GM12878 (cell line): ENCODE data around the gene SYNGR2. TPM values are rescaled to one million over a fixed set of nuclear protein-coding genes. Genes with fewer than 3 reads are reported as not detected.

Source experiments
- ATF7 ChIP-seq: fragments of 450-650 bp; IDR thresholded peaks from 2 replicates; pipeline ENCODE4 v1.6.1; 2016; ENCODE audit warnings: low read depth, mild to moderate bottlenecking
- CEBPZ ChIP-seq: fragments of 150-350 bp; IDR thresholded peaks from 2 replicates; pipeline ENCODE4 v1.6.1; 2016; ENCODE audit warnings: low read depth, low read length
- CHD4 ChIP-seq: fragments of 200-600 bp; sonication (generic); IDR thresholded peaks from 2 replicates; pipeline ENCODE4 v1.6.1; 2016; ENCODE audit warnings: mild to moderate bottlenecking
- E2F8 ChIP-seq: fragments of 450-650 bp; IDR thresholded peaks from 2 replicates; pipeline ENCODE4 v1.6.1; 2018; ENCODE audit warnings: mild to moderate bottlenecking, low read depth, moderate library complexity; ENCODE audit not compliant: partially characterized antibody
- EP300 ChIP-seq, 2 experiments: fragments of 150-350 bp in 1 of 2; IDR thresholded peaks; 2 replicates each; pipeline ENCODE4 v1.6.1; 2011 to 2012; ENCODE audit warnings: low read depth in 2 of 2, low read length in 2 of 2, borderline replicate concordance in 1 of 2, improper control_type of control experiment in 1 of 2, inconsistent platforms in 1 of 2; ENCODE audit not compliant: control insufficient read depth in 1 of 2
- FOXK2 ChIP-seq: fragments of 450-650 bp; IDR thresholded peaks from 2 replicates; pipeline ENCODE4 v1.6.1; 2017; ENCODE audit warnings: mild to moderate bottlenecking, moderate library complexity
- GATAD2B ChIP-seq: fragments of 450-650 bp; conservative IDR thresholded peaks from 2 replicates; pipeline ENCODE4 v1.6.1; 2017; ENCODE audit warnings: low read depth, mild to moderate bottlenecking, moderate library complexity
- HDAC6 ChIP-seq: fragments of 200-600 bp; sonication (generic); IDR thresholded peaks from one replicate; pipeline ENCODE4 v1.8.0; 2017; ENCODE audit warnings: antibody characterized with exemption; ENCODE audit not compliant: unreplicated experiment
- KLF5 ChIP-seq: fragments of 450-650 bp; IDR thresholded peaks from 2 replicates; pipeline ENCODE4 v1.6.1; 2014; ENCODE audit warnings: mild to moderate bottlenecking; ENCODE audit not compliant: partially characterized antibody
- MAX ChIP-seq: IDR thresholded peaks from 2 replicates; pipeline ENCODE4 v1.6.1; 2012; ENCODE audit warnings: low read depth, low read length, improper control_type of control experiment
- MTA3 ChIP-seq: IDR thresholded peaks from 2 replicates; pipeline ENCODE4 v1.6.1; 2012; ENCODE audit warnings: low read length, inconsistent platforms, borderline replicate concordance
- PAX5 ChIP-seq: IDR thresholded peaks from 2 replicates; pipeline ENCODE4 v1.6.1; 2011; ENCODE audit warnings: low read depth, low read length, borderline replicate concordance
- RCOR1 ChIP-seq: conservative IDR thresholded peaks from 2 replicates; pipeline ENCODE4 v1.6.1; 2012; ENCODE audit warnings: low read depth, low read length, improper control_type of control experiment
- SIN3A ChIP-seq: IDR thresholded peaks from 2 replicates; pipeline ENCODE4 v1.6.1; 2012; ENCODE audit warnings: low read depth, low read length, improper control_type of control experiment
- SMC3 ChIP-seq: IDR thresholded peaks from 2 replicates; pipeline ENCODE4 v1.6.1; 2011; ENCODE audit warnings: low read length, improper control_type of control experiment, borderline replicate concordance
- SUPT20H ChIP-seq: IDR thresholded peaks from 2 replicates; pipeline ENCODE4 v1.6.1; 2011; ENCODE audit warnings: low read depth, mild to moderate bottlenecking, low read length, moderate library complexity, borderline replicate concordance; ENCODE audit not compliant: control insufficient read depth
- SUZ12 ChIP-seq: fragments of 200-600 bp; sonication (generic); IDR thresholded peaks from one replicate; pipeline ENCODE4 v1.6.1; 2018; ENCODE audit warnings: antibody characterized with exemption, mild to moderate bottlenecking; ENCODE audit not compliant: unreplicated experiment
- TBL1XR1 ChIP-seq: IDR thresholded peaks from 2 replicates; pipeline ENCODE4 v1.6.1; 2012; ENCODE audit warnings: low read depth, low read length, improper control_type of control experiment
- USF1 ChIP-seq: IDR thresholded peaks from 2 replicates; pipeline ENCODE4 v1.6.1; 2011; ENCODE audit warnings: borderline replicate concordance, low read depth, mild to moderate bottlenecking, moderate library complexity, mixed read lengths, low read length; ENCODE audit not compliant: insufficient read depth; ENCODE audit errors: extremely low read length
- ZBED1 ChIP-seq: IDR thresholded peaks from 2 replicates; pipeline ENCODE4 v1.6.1; 2016; ENCODE audit warnings: borderline replicate concordance
- ZNF217 ChIP-seq: fragments of 450-650 bp; IDR thresholded peaks from 2 replicates; pipeline ENCODE4 v1.6.1; 2017; ENCODE audit warnings: antibody characterized with exemption, mild to moderate bottlenecking
- ZNF24 ChIP-seq: fragments of 450-650 bp; IDR thresholded peaks from 2 replicates; pipeline ENCODE4 v1.6.1; 2017; ENCODE audit warnings: antibody characterized with exemption, mild to moderate bottlenecking
- ZNF274 ChIP-seq: IDR thresholded peaks from one replicate; pipeline ENCODE4 v1.8.0; 2011; ENCODE audit not compliant: insufficient read length, insufficient read depth
- polyA plus RNA-seq, 11 experiments: library from polyadenylated mRNA; depleted of rRNA in 4 of 11; unstranded in 6 of 11; stranded (reverse) in 5 of 11; fragments of >200 nt; fragmentation: Nextera tagmentation in 4 of 11; fragmentation: Illumina TruSeq in 1 of 11; extraction: Ambion mirVana in 4 of 11; extraction: Trizol in 1 of 11; gene quantifications; 1 replicate in 1 of 11; 2 replicates in 10 of 11; pipeline versions ENCODE4 v1.2.1 to v1.2.3, GENCODE V29; 2011 to 2016; ENCODE audit warnings: inconsistent platforms in 2 of 11, missing spikeins in 2 of 11, low read depth in 1 of 11
- total RNA-seq, 4 experiments: library from RNA; depleted of rRNA in 3 of 4; stranded (reverse); fragments of >200 nt in 3 of 4; fragmentation: Illumina TruSeq in 1 of 4; extraction: Trizol in 1 of 4; gene quantifications; 2 replicates each; pipeline versions ENCODE4 v1.2.1 to v1.2.3, GENCODE V29; 2013 to 2021

SYNGR2 gene
- total and polyA plus RNA-seq, 10 of the 15 experiments (the other 5 are each of a cell fraction or from before 2014, with no cell fraction given) = 4.4 to 529 (median 261) TPM

GRCh38 chr17:78186692-78187595 is 18.6 kb downstream of the SYNGR2 start, which contains the start of the genes AFMID and TK1 (continued):
- no peak for TF ChIP-seq USF1
- TF ChIP-seq MAX = peak; percentile 91
- peak; percentile 41 for TF ChIP-seq HDAC6
- TF ChIP-seq PAX5 = no peak
- no peak for TF ChIP-seq ZNF217
- peak; percentile 52; the same call in 1 of the 2 replicates for TF ChIP-seq FOXK2
- TF ChIP-seq E2F8 = peak; percentile 99
- peak; percentile 97 for TF ChIP-seq SIN3A
- no peak for TF ChIP-seq ZNF24
- TF ChIP-seq CEBPZ = no peak
- no peak for TF ChIP-seq SUPT20H
- no peak; the same call in 1 of the 2 replicates for TF ChIP-seq SMC3
- TF ChIP-seq EP300 (IDR thresholded peaks at IDR 0.05; ENCODE audit: borderline replicate concordance in 1 of 2, control insufficient read depth in 1 of 2, low read depth in 2 of 2, low read length in 2 of 2) = no peak
- no peak for TF ChIP-seq SUZ12
- TF ChIP-seq RCOR1 = no peak
- no peak for TF ChIP-seq TBL1XR1
- TF ChIP-seq ATF7 = no peak
- TF ChIP-seq ZBED1 = no peak
- TF ChIP-seq CHD4 = no peak
- TF ChIP-seq KLF5 = peak; percentile 55
- TF ChIP-seq MTA3 = no peak
- TF ChIP-seq ZNF274 = no peak
- TF ChIP-seq GATAD2B = peak; percentile 81
